HG03460 (cell line): ENCODE measurements around the gene MSMB.
"Not testable (repeated sequence)": the region's sequence is repeated elsewhere in the genome, so short reads cannot be mapped to it uniquely, and the experiment has no call there.

ENCODE experiments used
- ATAC-seq: cut with Tn5 transposase; IDR thresholded peaks from one replicate; pipeline ENCODE4 v1.9.1; 2021; ENCODE audit not compliant: unreplicated experiment

The MSMB gene

GRCh38 chr10:46014683-46015405 is 31.2 kb downstream of the MSMB start:
- no peak for ATAC-seq

GRCh38 chr10:46014206-46014605 is 31.9 kb downstream of the MSMB start:
- ATAC-seq: no peak

DNA sequence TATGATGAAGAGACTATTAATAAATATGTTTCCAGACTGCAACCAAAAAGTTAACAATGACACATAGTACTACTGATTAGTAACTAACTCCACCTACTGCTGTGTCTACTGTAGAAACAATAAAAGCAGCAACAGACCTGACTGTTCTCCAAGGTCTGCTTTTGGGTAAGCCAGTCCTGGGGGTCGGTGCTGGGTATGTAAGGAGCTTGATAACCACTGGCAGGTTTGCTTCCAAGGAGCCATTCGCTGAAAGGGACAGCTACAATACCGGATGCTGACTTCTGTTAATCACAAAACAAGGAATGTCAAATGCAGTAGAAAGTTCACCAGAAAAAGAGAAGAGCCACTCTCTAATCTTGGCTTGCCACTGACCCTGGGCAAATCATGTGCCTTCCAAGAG is 33.3 kb downstream of the MSMB start:
- no peak for ATAC-seq

DNA sequence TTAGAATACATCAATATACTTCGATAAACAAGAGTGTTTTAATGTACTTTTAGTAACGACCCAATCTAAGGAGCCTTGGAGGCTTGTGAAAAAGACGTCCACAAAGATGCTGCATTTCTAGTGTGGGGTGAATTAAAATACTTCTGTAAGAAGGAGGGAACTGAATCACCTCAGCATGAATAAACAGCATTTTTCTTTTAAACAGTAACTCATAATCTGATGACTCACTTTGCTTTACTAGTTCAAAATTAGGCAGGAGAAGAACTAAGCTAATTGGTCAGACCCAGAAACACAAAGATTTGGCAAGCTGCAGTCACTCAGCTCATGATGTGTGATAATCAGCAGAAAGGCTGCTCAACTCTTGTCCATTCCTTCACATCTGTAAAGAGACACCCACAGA is 39.9 kb downstream of the MSMB start:
- no peak for ATAC-seq

DNA sequence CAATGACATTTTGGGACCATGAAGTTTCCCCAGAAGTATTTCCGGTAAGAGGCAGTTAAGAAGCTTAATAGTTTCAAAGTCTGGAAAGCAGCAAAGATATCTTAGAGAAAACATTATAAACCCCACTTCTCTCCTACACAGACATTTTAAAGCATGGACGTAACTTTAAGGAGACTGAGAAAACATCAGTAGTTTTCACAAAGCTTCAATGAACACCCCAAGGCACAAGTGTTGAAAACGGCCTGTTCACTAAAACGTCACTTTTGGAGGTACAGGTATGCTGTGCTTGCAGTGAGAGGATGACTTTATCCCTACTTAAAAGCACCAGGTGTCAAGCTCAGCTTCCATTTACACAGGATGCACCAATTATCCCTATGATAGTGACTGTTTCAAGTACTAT is 40.7 kb downstream of the MSMB start:
- ATAC-seq: no peak

DNA sequence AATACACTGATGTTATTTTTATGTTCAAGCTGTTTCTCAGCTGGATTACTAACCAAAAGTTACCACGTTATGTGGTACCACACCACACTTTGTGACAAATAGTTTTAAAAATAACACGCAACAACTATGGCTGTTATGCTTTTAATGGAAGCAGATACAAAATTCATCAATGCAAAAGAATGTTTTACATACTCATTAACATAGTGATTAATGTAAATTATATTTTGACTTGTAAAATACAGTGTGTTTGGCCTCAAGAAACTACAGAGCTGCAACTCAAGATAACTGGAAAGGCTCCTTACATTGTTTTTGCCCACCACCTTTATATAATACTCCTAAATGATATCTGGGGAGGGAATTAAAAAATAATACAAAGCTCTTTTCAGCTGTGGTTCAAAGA is 41.1 kb downstream of the MSMB start:
- no peak for ATAC-seq

DNA sequence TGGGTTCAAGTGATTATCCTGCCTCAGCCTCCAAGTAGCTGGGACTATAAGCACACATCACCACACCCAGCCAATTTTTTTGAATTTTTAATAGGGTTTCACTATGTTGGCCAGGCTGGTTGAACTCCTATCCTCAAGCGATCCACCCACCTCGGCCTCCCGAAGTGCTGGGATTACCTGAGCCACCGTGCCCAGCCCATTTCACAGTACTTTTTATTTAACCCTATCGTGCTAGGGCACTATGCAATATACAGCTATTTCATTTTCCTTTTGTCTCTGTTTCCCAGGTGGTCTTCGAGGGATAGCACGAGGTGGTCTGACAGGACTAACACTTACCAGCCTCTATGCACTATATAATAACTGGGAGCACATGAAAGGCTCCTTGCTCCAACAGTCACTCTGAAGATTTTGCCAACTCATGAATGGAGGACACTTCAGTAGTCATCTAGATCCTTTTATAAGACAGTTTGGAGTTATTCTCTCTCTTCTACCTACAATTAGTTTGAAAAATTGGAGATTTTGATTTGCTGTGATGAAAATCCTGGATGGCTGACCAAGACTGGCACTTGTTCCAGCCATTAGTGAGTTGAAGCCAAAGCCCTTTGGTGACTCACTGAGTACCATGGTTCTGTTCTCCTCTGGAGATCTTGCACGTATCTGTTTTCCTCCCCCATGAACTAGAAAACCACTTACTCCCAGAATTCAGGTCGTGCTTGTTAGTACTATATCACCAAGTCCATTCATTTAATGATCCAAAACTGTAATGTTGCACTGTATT is 43.0 kb downstream of the MSMB start:
- ATAC-seq: no peak

DNA sequence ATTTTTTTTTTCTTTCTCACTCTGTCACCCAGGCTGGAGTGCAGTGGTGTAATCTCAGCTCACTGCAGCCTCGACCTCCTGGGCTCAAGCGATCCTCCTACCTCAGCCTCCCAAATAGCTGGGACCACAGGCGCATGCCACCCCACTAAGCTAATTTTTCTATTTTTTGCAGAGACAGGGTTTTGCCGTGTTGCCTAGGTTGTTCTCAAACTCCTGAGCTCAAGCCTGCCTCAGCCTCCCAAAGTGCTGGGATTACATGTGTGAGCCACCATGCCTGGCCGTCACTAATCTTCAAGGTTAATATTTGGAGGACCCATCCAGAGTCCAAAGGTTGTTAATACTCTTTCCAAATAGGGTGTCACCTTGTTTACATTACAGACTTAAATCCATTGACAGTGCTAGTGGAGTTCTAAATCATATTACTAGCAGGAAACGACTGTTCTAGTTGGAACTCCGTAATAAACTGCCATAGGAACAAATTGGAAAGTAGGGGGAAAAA is 43.8 kb downstream of the MSMB start:
- ATAC-seq: not testable (repeated sequence)

GRCh38 chr10:46001187-46001756 is 44.8 kb downstream of the MSMB start:
- no peak for ATAC-seq

DNA sequence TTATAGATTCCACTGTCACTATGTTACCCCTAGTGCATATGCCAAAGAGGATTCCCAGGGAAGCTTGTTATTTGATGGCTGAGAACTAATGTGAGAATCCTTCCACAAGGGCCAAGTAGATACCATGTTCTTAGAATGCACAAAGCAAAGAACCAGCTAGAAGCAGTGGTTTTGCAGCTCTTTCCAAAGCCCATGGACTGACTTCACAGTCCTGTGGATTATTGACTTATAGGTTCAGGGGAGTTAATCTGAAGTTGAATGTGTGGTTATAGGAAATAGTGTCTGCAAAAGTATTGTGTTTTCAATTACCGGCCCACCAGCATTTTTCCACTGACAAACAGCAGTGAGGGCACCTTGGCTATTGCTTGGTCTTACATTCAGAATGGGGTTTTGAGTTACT is 45.5 kb downstream of the MSMB start:
- no peak for ATAC-seq

- ATAC-seq: not testable (repeated sequence)
Measured at GRCh38 chr10:45999955-46000354, 46.1 kb downstream of the MSMB start.

DNA sequence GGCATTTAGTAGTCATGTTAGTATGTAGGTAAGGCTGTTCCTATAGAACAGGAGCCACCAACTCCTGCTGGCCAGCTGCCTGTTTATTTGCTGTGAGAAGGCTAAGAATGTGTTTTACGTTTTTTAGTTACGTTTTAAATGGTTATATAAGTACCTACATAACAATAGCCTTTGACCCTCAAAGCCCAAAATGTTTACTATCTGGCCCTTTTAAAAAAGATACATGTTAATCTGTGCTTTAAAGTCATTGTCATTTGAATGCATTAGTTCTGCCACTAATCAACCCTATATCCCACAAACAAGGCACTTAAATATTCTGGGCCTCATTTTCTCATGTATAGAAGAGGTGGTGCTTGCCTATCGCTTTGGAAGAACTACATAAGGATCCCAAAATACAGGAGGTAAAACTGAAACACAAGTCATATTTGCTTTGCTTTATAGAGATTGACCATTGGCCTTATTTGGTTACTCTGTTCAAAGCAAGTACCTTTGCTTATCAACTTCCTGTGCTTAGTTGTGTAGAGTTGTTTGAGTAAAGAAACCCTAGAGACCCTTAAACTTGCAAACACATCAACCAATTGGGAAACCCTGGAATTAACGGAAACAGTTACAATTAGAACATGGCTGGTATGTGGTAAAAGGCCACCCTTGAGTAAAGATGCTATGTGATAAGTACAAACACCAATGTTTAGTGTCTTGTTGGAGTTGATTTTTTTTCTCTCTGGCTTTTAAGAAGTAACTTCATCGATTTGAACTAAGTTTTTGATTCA is 47.9 kb downstream of the MSMB start:
- ATAC-seq: no peak

DNA sequence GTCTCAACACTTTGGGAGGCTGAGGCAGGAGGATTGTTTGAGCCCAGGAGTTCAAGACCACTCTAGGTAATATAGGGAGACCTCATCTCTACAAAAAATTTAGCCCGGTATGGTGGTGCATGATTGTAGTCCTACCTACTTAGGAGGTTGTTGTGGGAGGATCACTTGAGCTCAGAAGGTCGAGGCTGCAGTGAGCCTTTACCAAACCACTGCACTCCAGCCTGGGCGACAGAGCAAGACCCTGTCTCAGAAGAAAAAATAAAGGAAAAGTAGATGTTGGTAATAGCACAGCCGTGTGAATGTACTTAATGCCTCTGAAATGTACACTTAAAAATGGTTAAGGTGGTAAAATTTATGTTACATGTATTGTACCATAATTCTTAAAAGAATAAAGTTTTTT is 48.5 kb downstream of the MSMB start:
- no peak for ATAC-seq

GRCh38 chr10:45985590-45985989 is 60.5 kb downstream of the MSMB start:
- not testable (repeated sequence) for ATAC-seq

GRCh38 chr10:45984473-45984872 is 61.6 kb downstream of the MSMB start:
- not testable (repeated sequence) for ATAC-seq

DNA sequence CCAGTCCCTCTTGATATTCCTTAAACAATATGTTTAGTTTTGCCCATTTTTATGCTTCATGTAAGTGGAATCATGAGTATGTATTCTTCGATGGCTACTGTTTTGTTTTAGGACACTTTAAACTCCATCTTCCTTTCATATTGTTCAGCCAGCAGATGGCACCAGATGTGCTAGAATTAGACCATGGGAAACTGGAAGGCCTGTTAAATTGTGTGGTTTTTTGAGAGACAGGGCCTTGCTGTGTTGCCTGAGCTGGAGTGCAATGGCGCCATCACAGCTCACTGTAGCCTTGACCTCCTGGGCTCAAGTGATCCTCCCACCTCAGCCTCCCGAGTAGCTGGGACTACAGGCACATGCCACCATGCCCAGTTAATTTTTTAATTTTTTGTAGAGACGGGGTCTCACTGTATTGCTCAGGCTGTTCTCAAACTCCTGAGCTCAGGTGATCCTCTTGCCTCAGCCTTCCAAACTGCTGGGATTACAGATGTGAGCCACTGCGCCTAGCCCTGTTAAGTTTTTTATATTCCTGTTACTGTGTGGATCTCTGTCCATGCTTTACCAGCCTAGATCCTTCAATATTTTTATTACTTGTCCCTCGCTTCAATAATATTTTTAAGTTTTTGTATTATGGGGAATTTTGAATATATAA is 62.4 kb downstream of the MSMB start:
- not testable (repeated sequence) for ATAC-seq
